Thyroid gland (tissue), 4 donors: ENCODE results near the gene UNCX. TPM values are rescaled to one million over a fixed set of nuclear protein-coding genes. Genes with fewer than 3 reads are reported as not detected.

Source experiments
- DNase-seq, 2 donors: peaks; one replicate each; pipeline ENCODE4 v3.0.0-alpha.2; 2019
- H3K27ac ChIP-seq, 3 donors: fragments of 200-600 bp; sonication (generic); 1 replicate in 2 of 3; 2 replicates in 1 of 3; pipeline ENCODE4 v1.5.1; 2016 to 2019; ENCODE audit warnings: mild to moderate bottlenecking in 1 of 3, moderate library complexity in 1 of 3
- H3K27me3 ChIP-seq: fragments of 200-600 bp; sonication (generic); one replicate; pipeline ENCODE4 v1.5.1; 2019
- H3K36me3 ChIP-seq, 2 donors: fragments of 200-600 bp; sonication (generic); one replicate each; pipeline ENCODE4 v1.5.1; 2016 to 2019
- H3K4me1 ChIP-seq, 2 donors: fragments of 200-600 bp; sonication (generic); one replicate each; pipeline ENCODE4 v1.5.1; 2017 to 2019
- H3K4me3 ChIP-seq, 3 donors: fragments of 200-600 bp; sonication (generic); replicated peaks in 1 of 3; 1 replicate in 2 of 3; 2 replicates in 1 of 3; pipeline ENCODE4 v1.5.1; 2016; ENCODE audit warnings: mild to moderate bottlenecking in 1 of 3
- H3K9me3 ChIP-seq: fragments of 200-600 bp; sonication (generic); one replicate; pipeline ENCODE4 v1.5.1; 2017
- POLR2A ChIP-seq, 2 donors: fragments of 450-650 bp; IDR thresholded peaks; one replicate each; pipeline ENCODE4 v1.6.1; 2017; ENCODE audit warnings: antibody characterized with exemption in 2 of 2, mild to moderate bottlenecking in 2 of 2, moderate library complexity in 1 of 2
- WGBS, 2 donors: methylation state at CpG; one replicate each; pipeline ENCODE4 v1.1.5; 2017; 5-methylcytosine and 5-hydroxymethylcytosine counted together
- intact Hi-C: fragments of 100-400 bp; cut with DNase I; formaldehyde crosslinking; loops from one replicate; pipeline ENCODE4 v1.15.1; 2023
- total RNA-seq, 4 donors: library from RNA; depleted of rRNA; stranded (reverse); fragments of >200 nt; gene quantifications; one replicate each; pipeline ENCODE4 v1.2.3, GENCODE V29; 2016
- TF ChIP-seq, protein P1 (sequence below), 6 experiments: fragments of 200-600 bp in 3 of 6; fragments of 450-650 bp in 3 of 6; sonication (generic) in 3 of 6; IDR thresholded peaks; one replicate each; pipeline ENCODE4 v1.5.1; 2016 to 2019; ENCODE audit warnings: antibody characterized with exemption in 6 of 6, mild to moderate bottlenecking in 2 of 6, inconsistent platforms in 1 of 6, moderate library complexity in 1 of 6

Gene UNCX
- total RNA-seq, 4 donors from 2014 or later = not detected

DNA sequence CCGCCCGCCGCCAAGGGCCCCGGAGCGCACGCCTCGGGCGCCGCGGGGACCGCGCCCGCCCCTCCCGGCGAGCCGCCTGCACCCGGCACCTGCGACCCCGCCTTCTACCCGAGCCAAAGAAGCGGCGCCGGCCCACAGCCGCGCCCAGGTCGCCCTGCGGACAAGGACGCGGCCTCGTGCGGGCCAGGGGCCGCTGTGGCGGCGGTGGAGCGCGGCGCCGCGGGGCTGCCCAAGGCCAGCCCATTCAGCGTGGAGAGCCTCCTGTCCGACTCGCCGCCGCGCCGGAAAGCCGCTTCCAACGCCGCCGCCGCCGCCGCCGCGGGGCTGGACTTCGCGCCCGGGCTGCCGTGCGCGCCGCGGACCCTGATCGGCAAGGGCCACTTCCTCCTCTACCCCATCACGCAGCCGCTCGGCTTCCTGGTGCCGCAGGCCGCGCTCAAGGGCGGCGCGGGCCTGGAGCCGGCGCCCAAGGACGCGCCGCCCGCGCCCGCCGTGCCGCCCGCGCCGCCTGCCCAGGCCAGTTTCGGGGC is 3.5 kb downstream of the UNCX start:
- Histone ChIP-seq H3K4me1 (peaks cover 0 to 18% of the 10 kb centered on the region in 2 donors), H3K9me3 (no peaks in the 10 kb centered on the region), H3K27me3 (peaks cover 64% of the 10 kb centered on the region), H3K4me3 (no peak overlapping the region), H3K36me3 (no peaks in the 10 kb centered on the region), H3K27ac (no peak overlapping the region)
- DNase-seq = no peak
- no CpG with 5 or more reads among the region's 87 CpGs for WGBS, 2 donors
- no peak for TF ChIP-seq POLR2A (IDR thresholded peaks at IDR 0.05)
- TF ChIP-seq, protein P1, sequence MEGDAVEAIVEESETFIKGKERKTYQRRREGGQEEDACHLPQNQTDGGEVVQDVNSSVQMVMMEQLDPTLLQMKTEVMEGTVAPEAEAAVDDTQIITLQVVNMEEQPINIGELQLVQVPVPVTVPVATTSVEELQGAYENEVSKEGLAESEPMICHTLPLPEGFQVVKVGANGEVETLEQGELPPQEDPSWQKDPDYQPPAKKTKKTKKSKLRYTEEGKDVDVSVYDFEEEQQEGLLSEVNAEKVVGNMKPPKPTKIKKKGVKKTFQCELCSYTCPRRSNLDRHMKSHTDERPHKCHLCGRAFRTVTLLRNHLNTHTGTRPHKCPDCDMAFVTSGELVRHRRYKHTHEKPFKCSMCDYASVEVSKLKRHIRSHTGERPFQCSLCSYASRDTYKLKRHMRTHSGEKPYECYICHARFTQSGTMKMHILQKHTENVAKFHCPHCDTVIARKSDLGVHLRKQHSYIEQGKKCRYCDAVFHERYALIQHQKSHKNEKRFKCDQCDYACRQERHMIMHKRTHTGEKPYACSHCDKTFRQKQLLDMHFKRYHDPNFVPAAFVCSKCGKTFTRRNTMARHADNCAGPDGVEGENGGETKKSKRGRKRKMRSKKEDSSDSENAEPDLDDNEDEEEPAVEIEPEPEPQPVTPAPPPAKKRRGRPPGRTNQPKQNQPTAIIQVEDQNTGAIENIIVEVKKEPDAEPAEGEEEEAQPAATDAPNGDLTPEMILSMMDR (IDR thresholded peaks at IDR 0.05) = no peak
- intact Hi-C loops = no loop called here

DNA sequence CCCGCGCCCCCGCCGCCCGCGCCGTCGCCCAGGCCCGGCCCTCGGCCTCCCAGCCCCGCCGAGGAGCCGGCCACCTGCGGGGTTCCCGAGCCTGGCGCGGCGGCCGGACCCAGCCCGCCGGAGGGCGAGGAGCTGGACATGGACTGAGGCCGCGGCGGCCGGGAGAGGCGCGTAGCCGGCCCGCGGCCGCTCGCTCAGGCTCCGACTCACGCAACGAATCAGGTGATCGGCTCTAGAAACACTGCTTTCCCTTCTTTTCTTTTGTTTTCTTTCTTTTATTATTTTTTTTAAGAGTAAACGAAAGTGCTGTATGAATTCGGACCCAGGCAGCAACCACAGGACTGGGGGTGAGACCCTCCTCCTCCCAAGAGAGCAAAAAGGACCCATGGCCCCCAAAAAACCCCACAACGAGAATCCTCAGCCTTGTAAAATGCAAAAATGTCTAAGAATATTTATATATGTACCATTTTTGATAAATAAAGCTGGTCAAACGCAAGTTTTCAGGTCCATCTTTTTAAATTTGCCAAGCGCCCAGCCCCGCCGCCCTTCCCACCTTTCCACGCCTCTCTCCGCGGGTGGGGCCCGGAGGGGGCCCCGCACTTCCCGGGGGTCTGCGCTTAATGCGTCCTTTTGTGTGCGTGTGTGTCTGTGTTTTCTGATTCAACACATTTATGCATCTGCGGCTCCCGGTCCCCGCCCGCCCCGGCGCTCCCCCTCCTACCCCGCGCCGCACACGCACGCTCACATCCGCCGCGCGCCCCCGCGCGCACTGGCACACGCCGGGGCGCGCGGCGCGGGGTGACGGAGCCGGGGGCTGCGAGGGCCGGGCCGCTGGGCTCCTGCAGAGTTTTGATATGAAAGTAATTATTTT is 4.4 kb downstream of the UNCX start:
- peaks cover 64% of the 10 kb centered on the region for H3K27me3 ChIP-seq
- no peaks in the 10 kb centered on the region for H3K36me3 ChIP-seq
- WGBS, 2 donors = 3 to 6% methylated on average over 54 to 56 of the region's 83 CpGs
- no peak for TF ChIP-seq POLR2A (IDR thresholded peaks at IDR 0.05)
- TF ChIP-seq, protein P1 (IDR thresholded peaks at IDR 0.05) = no peak
- DNase-seq = no peak
- H3K9me3 ChIP-seq = no peaks in the 10 kb centered on the region
- intact Hi-C loops = no loop called here
- no peak overlapping the region for H3K27ac ChIP-seq
- no peak overlapping the region for H3K4me3 ChIP-seq
- H3K4me1 ChIP-seq = peaks cover 0 to 24% of the 10 kb centered on the region in 2 donors

DNA sequence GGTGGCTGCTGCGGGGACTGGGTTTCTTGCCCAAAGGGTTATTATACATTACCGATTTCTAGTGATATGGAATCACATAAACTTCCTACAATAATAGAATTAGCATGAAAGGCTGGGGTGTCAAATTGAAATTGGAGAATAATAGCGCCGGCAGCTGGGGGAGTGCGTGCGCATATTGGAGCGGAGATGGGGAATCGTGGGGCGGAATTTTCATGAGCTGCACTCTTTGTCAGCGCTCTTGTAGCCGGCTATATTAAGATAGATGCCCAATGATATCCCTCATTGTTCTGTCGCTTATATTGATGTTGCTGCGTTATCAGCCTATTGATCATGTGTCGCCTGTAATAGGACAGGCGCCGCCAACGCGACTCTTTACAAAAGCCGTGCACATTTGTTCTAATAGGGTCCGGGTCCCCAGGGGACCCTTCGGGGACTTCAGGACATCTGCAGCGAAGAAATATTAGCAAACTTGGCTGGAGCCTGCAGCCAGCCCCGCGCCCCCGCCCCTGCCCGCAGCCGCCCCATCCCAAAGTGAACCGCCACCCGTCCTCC is 5.1 kb downstream of the UNCX start:
- 10% methylated on average over 27 to 28 of the region's 29 CpGs for WGBS, 2 donors
- Histone ChIP-seq H3K4me3 (no peak overlapping the region), H3K9me3 (no peaks in the 10 kb centered on the region), H3K27me3 (peaks cover 71% of the 10 kb centered on the region), H3K27ac (no peak overlapping the region), H3K36me3 (no peaks in the 10 kb centered on the region), H3K4me1 (peaks cover 0 to 29% of the 10 kb centered on the region in 2 donors)
- DNase-seq = no peak
- intact Hi-C loops = no loop called here
- TF ChIP-seq, protein P1 (IDR thresholded peaks at IDR 0.05) = no peak
- TF ChIP-seq POLR2A (IDR thresholded peaks at IDR 0.05) = no peak

DNA sequence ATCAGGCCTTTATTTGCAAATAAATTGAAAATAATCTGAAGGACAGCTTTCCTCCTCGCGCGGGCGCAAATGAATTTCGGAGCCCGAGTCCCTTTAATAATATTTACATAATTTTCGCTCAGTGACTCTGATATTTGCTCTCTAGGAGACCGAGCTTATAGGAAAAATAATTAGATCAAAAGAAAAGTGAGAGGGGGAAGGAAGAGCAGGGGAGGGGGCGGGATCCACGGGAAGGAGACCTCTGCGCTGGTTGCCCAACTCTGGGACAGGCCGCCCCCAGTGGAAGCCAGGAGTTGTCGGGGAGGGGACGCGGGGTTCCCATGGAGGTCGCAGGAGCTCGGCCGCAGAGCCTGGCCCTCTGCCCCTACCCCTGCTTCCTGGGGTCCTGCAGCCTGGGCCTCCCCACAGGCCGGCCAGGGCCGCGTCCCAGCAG is 5.8 kb downstream of the UNCX start:
- TF ChIP-seq, protein P1 (IDR thresholded peaks at IDR 0.05) = no peak
- no peak for TF ChIP-seq POLR2A (IDR thresholded peaks at IDR 0.05)
- Histone ChIP-seq H3K27me3 (peaks cover 71% of the 10 kb centered on the region), H3K36me3 (no peaks in the 10 kb centered on the region), H3K4me3 (no peak overlapping the region), H3K9me3 (no peaks in the 10 kb centered on the region), H3K27ac (no peak overlapping the region), H3K4me1 (peaks cover 0 to 29% of the 10 kb centered on the region in 2 donors)
- no peak for DNase-seq
- WGBS, 2 donors = 10 to 13% methylated on average over 21 of the region's 21 CpGs
- intact Hi-C loops = no loop called here
